HepG2 (cell line): ENCODE measurements around the gene CLEC3B. TPM values are rescaled to one million over a fixed set of nuclear protein-coding genes. Genes with fewer than 3 reads are reported as not detected.

Experiments
- ATAC-seq: fragments of 200-7000 bp; cut with Tn5 transposase; 3 replicates; pipeline ENCODE4 v1.9.1; 2020; ENCODE audit warnings: mild to moderate bottlenecking, moderate library complexity
- BruUV-seq: library from RNA; stranded (reverse); fragments of 400-500 nt; replicated peaks from 2 replicates; lab custom pipeline; 2021; lab: Mats Ljungman, UMichigan
- CTCF ChIA-PET: fragments of 300-600 bp; formaldehyde crosslinking; extraction: SDS; loops from one replicate; lab custom pipeline; 2021; ENCODE audit warnings: low total read pairs, inconsistent platforms, low intra/inter-chr PET ratio; lab: Yijun Ruan, JAX
- POLR2A ChIA-PET: fragments of 350-600 bp; sonication (Branson Sonifier 250); formaldehyde crosslinking; loops from one replicate; lab custom pipeline; 2020; ENCODE audit warnings: antibody characterized with exemption, inconsistent platforms; lab: Yijun Ruan, JAX
- DNase-seq: peaks from one replicate; pipeline ENCODE4 v3.0.0-alpha.2; 2015; ENCODE audit warnings: low spot score
- FAIRE-seq: peaks from 3 replicates; lab custom pipeline; 2011; peaks lifted over from hg19 to GRCh38; lab: Jason Lieb, UNC
- H2AFZ ChIP-seq: one replicate; pipeline ENCODE4 v1.6.1; 2011; ENCODE audit warnings: low read length, inconsistent platforms
- H3K27ac ChIP-seq: fragments of 300-600 bp; 3 replicates; pipeline ENCODE4 v1.8.0; 2011; ENCODE audit warnings: mixed run types, mild to moderate bottlenecking, mixed read lengths, low read length, inconsistent platforms; ENCODE audit not compliant: insufficient read depth; ENCODE audit errors: extremely low read length
- H3K27me3 ChIP-seq, 2 experiments: fragments of 200-600 bp in 1 of 2; 2 replicates in 1 of 2; 3 replicates in 1 of 2; pipeline versions ENCODE4 v1.6.0 to v1.8.0; 2011; ENCODE audit warnings: low read length in 2 of 2, mild to moderate bottlenecking in 2 of 2, moderate library complexity in 2 of 2, inconsistent platforms in 1 of 2; ENCODE audit not compliant: insufficient read depth in 2 of 2, control insufficient read depth in 1 of 2
- H3K36me3 ChIP-seq, 2 experiments: fragments of 200-600 bp in 1 of 2; replicated peaks in 1 of 2; 2 replicates in 1 of 2; 3 replicates in 1 of 2; pipeline versions ENCODE4 v1.5.1 to v1.8.0; 2011; ENCODE audit warnings: low read length in 2 of 2, inconsistent platforms in 1 of 2; ENCODE audit not compliant: insufficient read depth in 2 of 2, control insufficient read depth in 1 of 2
- H3K4me1 ChIP-seq: 2 replicates; pipeline ENCODE4 v1.5.1; 2012; ENCODE audit warnings: low read length, inconsistent platforms; ENCODE audit not compliant: insufficient read depth
- H3K4me2 ChIP-seq: 2 replicates; pipeline ENCODE4 v1.6.0; 2011; ENCODE audit warnings: low read depth, low read length, inconsistent platforms
- H3K4me3 ChIP-seq, 3 experiments: fragments of 200-600 bp in 1 of 3; sonication (generic), shearing (Covaris generic) in 1 of 3; replicated peaks in 1 of 3; 2 replicates each; pipeline ENCODE4 v1.5.1; 2011 to 2016; ENCODE audit warnings: low read length in 3 of 3, inconsistent platforms in 2 of 3, low read depth in 2 of 3, mild to moderate bottlenecking in 2 of 3, control low read depth in 1 of 3, mixed read lengths in 1 of 3; ENCODE audit not compliant: insufficient read depth in 1 of 3
- H3K79me2 ChIP-seq: one replicate; pipeline ENCODE4 v1.6.1; 2011; ENCODE audit warnings: low read length, inconsistent platforms; ENCODE audit not compliant: insufficient read depth
- H3K9ac ChIP-seq: 2 replicates; pipeline ENCODE4 v1.6.0; 2011; ENCODE audit warnings: mild to moderate bottlenecking, low read depth, low read length, inconsistent platforms; ENCODE audit not compliant: insufficient read depth
- H3K9me3 ChIP-seq: 2 replicates; pipeline ENCODE4 v1.5.1; 2012; ENCODE audit warnings: mild to moderate bottlenecking, low read length
- H4K20me1 ChIP-seq: 2 replicates; pipeline ENCODE4 v1.6.0; 2011; ENCODE audit warnings: inconsistent platforms, mild to moderate bottlenecking, low read length, moderate library complexity; ENCODE audit not compliant: insufficient read depth
- CC2D1A ChIP-seq: sonication (generic); formaldehyde crosslinking; IDR thresholded peaks from 2 replicates; pipeline ENCODE4 v1.8.1; 2023; ENCODE audit warnings: mild to moderate bottlenecking, missing genetic modification reagents
- FOXP1 ChIP-seq, 2 experiments: fragments of 450-650 bp in 1 of 2; IDR thresholded peaks; 2 replicates each; pipeline ENCODE4 v1.6.1; 2017 to 2018; ENCODE audit warnings: antibody characterized with exemption in 1 of 2
- GLMP ChIP-seq: sonication (generic); formaldehyde crosslinking; IDR thresholded peaks from 2 replicates; pipeline ENCODE4 v1.9.0; 2021; ENCODE audit warnings: missing genetic modification reagents, mild to moderate bottlenecking, borderline replicate concordance
- GMEB1 ChIP-seq: sonication (generic); formaldehyde crosslinking; IDR thresholded peaks from 2 replicates; pipeline ENCODE4 v1.5.1; 2020; ENCODE audit warnings: missing genetic modification reagents, mild to moderate bottlenecking, borderline replicate concordance
- GPN1 ChIP-seq: sonication (generic); formaldehyde crosslinking; IDR thresholded peaks from 2 replicates; pipeline ENCODE4 v1.5.1; 2020; ENCODE audit warnings: missing genetic modification reagents, borderline replicate concordance
- HOXA9 ChIP-seq: sonication (generic); formaldehyde crosslinking; IDR thresholded peaks from 2 replicates; pipeline ENCODE4 v1.8.1; 2022; ENCODE audit warnings: missing genetic modification reagents, mild to moderate bottlenecking, moderate library complexity, borderline replicate concordance
- KAT2B ChIP-seq: fragments of 150-350 bp; IDR thresholded peaks from 2 replicates; pipeline ENCODE4 v1.6.1; 2014; ENCODE audit warnings: low read depth, low read length, borderline replicate concordance
- KDM6A ChIP-seq: IDR thresholded peaks from 2 replicates; pipeline ENCODE4 v1.6.1; 2016; ENCODE audit warnings: low read depth
- KMT2B ChIP-seq: IDR thresholded peaks from 2 replicates; pipeline ENCODE4 v1.6.1; 2016; ENCODE audit warnings: missing genetic modification reagents, missing compliant biosample characterization
- SP1 ChIP-seq, 2 experiments: fragments of 450-650 bp in 1 of 2; sonication (generic) in 1 of 2; formaldehyde crosslinking in 1 of 2; IDR thresholded peaks; 2 replicates each; pipeline versions ENCODE4 v1.4.0 to v1.6.1; 2016 to 2020; ENCODE audit warnings: missing genetic modification reagents in 1 of 2
- ZNF33B ChIP-seq: sonication (generic); formaldehyde crosslinking; IDR thresholded peaks from 2 replicates; pipeline ENCODE4 v1.5.1; 2020; ENCODE audit warnings: mild to moderate bottlenecking, missing genetic modification reagents
- WGBS: methylation state at CpG from one replicate; pipeline ENCODE4 v1.1.6; 2017; ENCODE audit warnings: low lambda C conversion rate; 5-methylcytosine and 5-hydroxymethylcytosine counted together
- in situ Hi-C: cut with HindIII; loops from 2 replicates; pipeline ENCODE4 v1.10.0; 2017; ENCODE audit warnings: low pct_unique_long_range_greater_than_20kb; ENCODE audit not compliant: extremely low pct_ligation_motif_present
- intact Hi-C: fragments of 100-400 bp; cut with micrococcal nuclease; formaldehyde crosslinking; loops from one replicate; pipeline ENCODE4 v1.10.0; 2022; ENCODE audit not compliant: unreplicated experiment
- polyA plus RNA-seq, 8 experiments: library from polyadenylated mRNA; depleted of rRNA in 3 of 8; stranded (reverse) in 7 of 8; unstranded in 1 of 8; fragments of >200 nt; fragmentation: Illumina TruSeq in 4 of 8; extraction: Trizol in 4 of 8; gene quantifications; 2 replicates each; pipeline versions ENCODE4 v1.2.1 to v1.2.3, GENCODE V29; 2011 to 2016; ENCODE audit warnings: low read depth in 4 of 8, missing spikeins in 1 of 8, mixed read lengths in 1 of 8; ENCODE audit not compliant: insufficient read depth in 1 of 8
- total RNA-seq, 5 experiments: library from RNA; depleted of rRNA; stranded (reverse); fragments of >200 nt; fragmentation: Illumina TruSeq; extraction: Trizol; gene quantifications; 2 replicates each; pipeline ENCODE4 v1.2.3, GENCODE V29; 2016; ENCODE audit warnings: low read depth in 1 of 5

Gene CLEC3B
- total and polyA plus RNA-seq, 2 of the 13 experiments (the other 11 are each of a cell fraction or from before 2014, with no cell fraction given): 0.07 TPM; not detected in 1

DNA sequence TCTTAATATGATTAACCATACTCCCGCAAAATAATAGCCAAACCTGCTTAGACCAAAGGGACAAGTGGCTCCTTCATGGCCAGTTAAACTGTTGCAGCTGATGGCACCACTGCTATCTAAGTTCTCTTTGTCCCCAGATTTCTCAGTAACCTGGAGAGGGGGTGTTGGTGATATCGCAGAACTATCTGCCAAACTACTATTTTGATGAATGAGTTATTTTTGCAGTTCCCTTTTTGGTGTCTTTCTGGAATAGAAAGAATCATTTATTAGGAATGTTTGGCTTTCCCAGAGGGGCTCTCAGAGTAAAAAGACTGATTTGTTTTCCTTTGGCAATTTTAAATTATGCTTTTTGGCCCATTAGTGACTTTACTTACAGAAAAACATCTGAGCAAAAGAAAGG, 33.0 kb downstream of the CLEC3B start (continued):
- TF ChIP-seq KDM6A (CRISPR knock-in tag) (no peak), ZNF33B (CRISPR knock-in tag) (no peak), CC2D1A (CRISPR knock-in tag) (no peak), FOXP1 (IDR thresholded peaks at IDR 0.05) (no peak), FOXP1 (CRISPR knock-in tag; IDR thresholded peaks at IDR 0.05) (no peak), KMT2B (no peak), HOXA9 (CRISPR knock-in tag) (no peak), SP1 (IDR thresholded peaks at IDR 0.05) (no peak), SP1 (CRISPR knock-in tag; IDR thresholded peaks at IDR 0.05) (no peak)
- TF ChIP-seq, all 625 proteins: peak for 0

- Histone ChIP-seq H3K9ac (no peak overlapping the region), H3K27me3 (no peaks in the 10 kb centered on the region; a peak in 1 of 5 replicates), H3K4me3 (no peak overlapping the region), H2AFZ (no peak overlapping the region), H4K20me1 (no peaks in the 10 kb centered on the region), H3K4me2 (no peak overlapping the region), H3K36me3 (no peaks in the 10 kb centered on the region), H3K9me3 (no peaks in the 10 kb centered on the region), H3K79me2 (no peaks in the 10 kb centered on the region), H3K4me1 (peaks cover 7% of the 10 kb centered on the region; the same call in 1 of the 2 replicates), H3K27ac (no peak overlapping the region)
- POLR2A ChIA-PET: no interaction called here
- TF ChIP-seq GMEB1 (no peak), HOXA9 (CRISPR knock-in tag) (no peak), GLMP (CRISPR knock-in tag) (no peak), KAT2B (peak; percentile 79), GPN1 (CRISPR knock-in tag) (no peak)
- FAIRE-seq: no peak
- no peak; the same call in 2 of the 3 replicates for ATAC-seq
- in situ Hi-C loops: no loop called here
- no TSS peak for BruUV-seq
- intact Hi-C loops: no loop called here
- no peak for DNase-seq
- 2% methylated on average over 4 of the region's 4 CpGs for WGBS
- CTCF ChIA-PET: no interaction called here
These were observed 34.2 kb downstream of the CLEC3B start for GRCh38 chr3:45060165-45060892.
